Measurements from ENCODE around the gene ABCA4. TPM values are rescaled to one million over a fixed set of nuclear protein-coding genes. Genes with fewer than 3 reads are reported as not detected.
A peak's percentile ranks its signal among the peaks of the same experiment; 100 is the strongest.

ABCA4 gene
- total and polyA plus RNA-seq, 8 donors: 0.83 to 2.7 (median 1.6) TPM

- H3K4me1 ChIP-seq: peaks cover 10 to 48% of the 10 kb centered on the region in 2 donors
- intact Hi-C loops (cut with DNase I): loop anchor here (5.0 to 10.0 kb wide), 2 partner anchors 280 to 292 kb away; no protein-coding TSS in a partner anchor
Measured at GRCh38 chr1:94044891-94045290, 76.1 kb downstream of the ABCA4 start.

GRCh38 chr1:94044290-94044790, 76.6 kb downstream of the ABCA4 start:
- H3K4me1 ChIP-seq: peaks cover 8 to 48% of the 10 kb centered on the region in 2 donors
- H3K9me3 ChIP-seq: no peaks in the 10 kb centered on the region
- peak overlapping the region; percentile 78 to 79 for H3K27ac ChIP-seq
- H3K36me3 ChIP-seq: no peaks in the 10 kb centered on the region
- DNase-seq (peak in 2 of 4 donors; percentile 66), ATAC-seq (peak; percentile 30)
- TF ChIP-seq CTCF (IDR thresholded peaks at IDR 0.05): no peak
- intact Hi-C loops (cut with DNase I): loop anchor here in 1 of 2 donors (10.0 kb wide), 1 partner anchor 280 kb away; no protein-coding TSS in a partner anchor
- no peaks in the 10 kb centered on the region for H3K27me3 ChIP-seq
- no peak overlapping the region for H3K4me3 ChIP-seq

More at GRCh38 chr1:94044891-94045290, 76.1 kb downstream of the ABCA4 start:
- DNase-seq (no peak), ATAC-seq (no peak)
- no peaks in the 10 kb centered on the region for H3K27me3 ChIP-seq
- TF ChIP-seq CTCF (IDR thresholded peaks at IDR 0.05): no peak
- no peak overlapping the region for H3K4me3 ChIP-seq
- H3K27ac ChIP-seq: peak overlapping the region; percentile 78 to 79
- H3K9me3 ChIP-seq: no peaks in the 10 kb centered on the region
- no peaks in the 10 kb centered on the region for H3K36me3 ChIP-seq

GRCh38 chr1:94043738-94044289, 77.1 kb downstream of the ABCA4 start:
- peaks cover 4 to 45% of the 10 kb centered on the region in 2 donors for H3K4me1 ChIP-seq

GRCh38 chr1:94042388-94042787, 78.6 kb downstream of the ABCA4 start:
- TF ChIP-seq CTCF (IDR thresholded peaks at IDR 0.05): no peak
- Histone ChIP-seq H3K9me3 (no peaks in the 10 kb centered on the region), H3K4me1 (peaks cover 4 to 41% of the 10 kb centered on the region in 2 donors), H3K27me3 (peaks cover 0 to 7% of the 10 kb centered on the region in 2 donors), H3K27ac (no peak overlapping the region), H3K36me3 (no peaks in the 10 kb centered on the region), H3K4me3 (no peak overlapping the region)
- no peak for ATAC-seq
- no peak for DNase-seq
- intact Hi-C loops (cut with DNase I): loop anchor here in 1 of 2 donors (10.0 kb wide), 1 partner anchor 282 kb away; no protein-coding TSS in a partner anchor

More at GRCh38 chr1:94043738-94044289, 77.1 kb downstream of the ABCA4 start:
- no peak for ATAC-seq
- H3K27me3 ChIP-seq: no peaks in the 10 kb centered on the region
- no peaks in the 10 kb centered on the region for H3K36me3 ChIP-seq
- peak overlapping the region in 1 of 2 donors; percentile 79 for H3K27ac ChIP-seq
- intact Hi-C loops (cut with DNase I): loop anchor here in 1 of 2 donors (10.0 kb wide), 1 partner anchor 281 kb away; no protein-coding TSS in a partner anchor
- DNase-seq: no peak
- no peaks in the 10 kb centered on the region for H3K9me3 ChIP-seq
- H3K4me3 ChIP-seq: no peak overlapping the region
- TF ChIP-seq CTCF (IDR thresholded peaks at IDR 0.05): no peak

GRCh38 chr1:94039871-94040569, 80.9 kb downstream of the ABCA4 start:
- intact Hi-C loops (cut with DNase I): loop anchor here in 1 of 2 donors (10.0 kb wide), 1 partner anchor 285 kb away; no protein-coding TSS in a partner anchor
- Histone ChIP-seq H3K4me3 (no peak overlapping the region), H3K27me3 (peaks cover 0 to 13% of the 10 kb centered on the region in 2 donors), H3K27ac (peak overlapping the region in 1 of 2 donors; percentile 18), H3K36me3 (no peaks in the 10 kb centered on the region), H3K9me3 (no peaks in the 10 kb centered on the region), H3K4me1 (peaks cover 0 to 27% of the 10 kb centered on the region in 2 donors)
- TF ChIP-seq CTCF (IDR thresholded peaks at IDR 0.05): peak in 1 of 2 donors; percentile 9
- DNase-seq (no peak), ATAC-seq (no peak)

All from left lung (tissue), 10 donors.